Measurements from ENCODE around the gene PI3. TPM values are rescaled to one million over a fixed set of nuclear protein-coding genes. Genes with fewer than 3 reads are reported as not detected.
"Not testable (repeated sequence)": the region's sequence is repeated elsewhere in the genome, so short reads cannot be mapped to it uniquely, and the experiment has no call there.

PI3 gene
- total RNA-seq: not detected in 2 replicates
- polyA plus RNA-seq (2012): not detected

- no peak for DNase-seq (ENCODE audit: low read depth)
Measured at GRCh38 chr20:45174434-45175364, at the start of gene PI3. Gene PI3, plus strand, starts transcription at chr20:45174902. Its CDS starts 21 bp downstream, at chr20:45174923.

- no peak for DNase-seq (ENCODE audit: low read depth)
Measured at GRCh38 chr20:45128099-45128498, 46.6 kb upstream of the PI3 start.

GRCh38 chr20:45136911-45137310 is 37.8 kb upstream of the PI3 start:
- DNase-seq (ENCODE audit: low read depth): no peak

- DNase-seq (ENCODE audit: low read depth): peak; percentile 4
Measured at GRCh38 chr20:45138561-45139300, 36.0 kb upstream of the PI3 start.

GRCh38 chr20:45139733-45140375 is 34.8 kb upstream of the PI3 start:
- DNase-seq (ENCODE audit: low read depth): not testable (repeated sequence)

GRCh38 chr20:45140836-45141235 is 33.9 kb upstream of the PI3 start:
- DNase-seq (ENCODE audit: low read depth): no peak

GRCh38 chr20:45149062-45149461 is 25.6 kb upstream of the PI3 start:
- no peak for DNase-seq (ENCODE audit: low read depth)

- no peak for DNase-seq (ENCODE audit: low read depth)
Measured at GRCh38 chr20:45152405-45152804, 22.3 kb upstream of the PI3 start.

GRCh38 chr20:45153147-45153546 is 21.6 kb upstream of the PI3 start:
- DNase-seq (ENCODE audit: low read depth): no peak

- no peak for DNase-seq (ENCODE audit: low read depth)
Measured at GRCh38 chr20:45153752-45154151, 20.9 kb upstream of the PI3 start.

- DNase-seq (ENCODE audit: low read depth): no peak
Measured at GRCh38 chr20:45154183-45154582, 20.5 kb upstream of the PI3 start.

GRCh38 chr20:45154794-45155193 is 19.9 kb upstream of the PI3 start:
- not testable (repeated sequence) for DNase-seq (ENCODE audit: low read depth)

- no peak for DNase-seq (ENCODE audit: low read depth)
Measured at GRCh38 chr20:45156713-45157112, 18.0 kb upstream of the PI3 start.

GRCh38 chr20:45157962-45158361 is 16.7 kb upstream of the PI3 start:
- peak; percentile 59 for DNase-seq (ENCODE audit: low read depth)

GRCh38 chr20:45163083-45163803 is 11.5 kb upstream of the PI3 start:
- no peak for DNase-seq (ENCODE audit: low read depth)

- no peak for DNase-seq (ENCODE audit: low read depth)
Measured at GRCh38 chr20:45164906-45165305, 9.8 kb upstream of the PI3 start.

- DNase-seq (ENCODE audit: low read depth): no peak
Measured at GRCh38 chr20:45173522-45173921, 1.2 kb upstream of the PI3 start.

- no peak for DNase-seq (ENCODE audit: low read depth)
Measured at GRCh38 chr20:45176526-45177267, 2.0 kb downstream of the PI3 start.

- no peak for DNase-seq (ENCODE audit: low read depth)
Measured at GRCh38 chr20:45179166-45179565, 4.5 kb downstream of the PI3 start.

- DNase-seq (ENCODE audit: low read depth): no peak
Measured at GRCh38 chr20:45181639-45182038, 6.9 kb downstream of the PI3 start.

Measured in myocyte (in vitro differentiated cells).